Measurements from ENCODE around the gene CAP2. TPM values are rescaled to one million over a fixed set of nuclear protein-coding genes. Genes with fewer than 3 reads are reported as not detected.

CAP2 gene
- total RNA-seq, 4 donors from 2014 or later = 4.8 to 10.1 (median 7.8) TPM

DNA sequence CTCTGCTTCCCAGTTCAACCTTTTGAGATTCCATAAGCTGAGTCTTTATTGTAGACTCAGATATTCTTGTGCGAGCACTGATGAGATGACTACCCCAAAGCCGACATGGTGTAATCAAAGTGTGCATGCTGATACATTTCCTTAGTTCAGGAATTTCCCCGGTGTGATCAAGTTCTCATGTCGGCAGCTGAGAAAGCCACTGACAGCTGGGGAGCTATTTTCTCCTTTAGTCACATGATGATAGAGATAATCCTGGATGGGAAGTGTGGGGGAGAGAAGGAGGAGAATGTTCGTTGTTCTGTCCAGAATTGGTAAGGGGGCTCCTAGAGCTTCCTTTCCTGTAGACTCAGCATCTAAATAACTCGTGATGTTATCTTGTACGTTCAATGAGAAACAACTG, 7.7 kb upstream of the CAP2 start:
- Histone ChIP-seq H3K4me3 (no peak overlapping the region), H3K27ac (no peak overlapping the region), H3K27me3 (no peaks in the 10 kb centered on the region), H3K9me3 (no peaks in the 10 kb centered on the region), H3K4me1 (no peaks in the 10 kb centered on the region), H3K36me3 (no peaks in the 10 kb centered on the region)
- in situ Hi-C loops (cut with MboI; ENCODE audit: low pct_ligation_motif_present in 1 of 4, low pct_unique_long_range_greater_than_20kb in 1 of 4, low sequenced_read_pairs in 3 of 4) = no loop called here
- no peak for DNase-seq
- WGBS, 2 donors (ENCODE audit: low coverage in 1 of 2) = 73 to 90% methylated on average over 5 to 7 of the region's 7 CpGs
- TF ChIP-seq, protein P1, sequence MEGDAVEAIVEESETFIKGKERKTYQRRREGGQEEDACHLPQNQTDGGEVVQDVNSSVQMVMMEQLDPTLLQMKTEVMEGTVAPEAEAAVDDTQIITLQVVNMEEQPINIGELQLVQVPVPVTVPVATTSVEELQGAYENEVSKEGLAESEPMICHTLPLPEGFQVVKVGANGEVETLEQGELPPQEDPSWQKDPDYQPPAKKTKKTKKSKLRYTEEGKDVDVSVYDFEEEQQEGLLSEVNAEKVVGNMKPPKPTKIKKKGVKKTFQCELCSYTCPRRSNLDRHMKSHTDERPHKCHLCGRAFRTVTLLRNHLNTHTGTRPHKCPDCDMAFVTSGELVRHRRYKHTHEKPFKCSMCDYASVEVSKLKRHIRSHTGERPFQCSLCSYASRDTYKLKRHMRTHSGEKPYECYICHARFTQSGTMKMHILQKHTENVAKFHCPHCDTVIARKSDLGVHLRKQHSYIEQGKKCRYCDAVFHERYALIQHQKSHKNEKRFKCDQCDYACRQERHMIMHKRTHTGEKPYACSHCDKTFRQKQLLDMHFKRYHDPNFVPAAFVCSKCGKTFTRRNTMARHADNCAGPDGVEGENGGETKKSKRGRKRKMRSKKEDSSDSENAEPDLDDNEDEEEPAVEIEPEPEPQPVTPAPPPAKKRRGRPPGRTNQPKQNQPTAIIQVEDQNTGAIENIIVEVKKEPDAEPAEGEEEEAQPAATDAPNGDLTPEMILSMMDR (IDR thresholded peaks at IDR 0.05) = no peak
- TF ChIP-seq EP300 (IDR thresholded peaks at IDR 0.05; ENCODE audit: low read depth) (no peak), POLR2A (IDR thresholded peaks at IDR 0.05) (no peak), POLR2AphosphoS5 (IDR thresholded peaks at IDR 0.05) (no peak)
- intact Hi-C loops (cut with DNase I; ENCODE audit: low total_unique reads) = no loop called here

DNA sequence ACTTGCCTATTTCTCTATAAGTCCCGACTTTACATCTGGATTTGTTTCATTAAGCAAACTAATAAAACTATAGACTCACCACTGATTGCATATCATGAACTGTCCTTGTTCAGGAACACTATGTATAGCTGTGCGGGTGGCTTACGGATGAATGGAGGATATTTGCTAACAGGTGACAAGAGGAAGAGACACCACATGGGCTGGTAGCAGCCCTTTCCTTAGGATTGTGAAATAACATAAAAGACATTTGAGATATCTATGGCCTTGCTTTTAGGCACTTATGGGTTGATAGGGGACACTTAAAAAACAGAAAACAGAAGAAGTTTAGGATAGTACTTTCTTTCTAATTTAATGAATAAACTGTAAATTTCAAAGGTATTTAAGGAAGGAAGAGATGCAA, 5.0 kb upstream of the CAP2 start:
- Histone ChIP-seq H3K9me3 (no peaks in the 10 kb centered on the region), H3K27me3 (peaks cover 6% of the 10 kb centered on the region), H3K36me3 (no peaks in the 10 kb centered on the region), H3K4me3 (no peak overlapping the region), H3K27ac (no peak overlapping the region), H3K4me1 (peaks cover 0 to 9% (median 0%) of the 10 kb centered on the region in 4 donors)
- intact Hi-C loops (cut with DNase I; ENCODE audit: low total_unique reads) (no loop called here), in situ Hi-C loops (cut with MboI; ENCODE audit: low pct_ligation_motif_present in 1 of 4, low pct_unique_long_range_greater_than_20kb in 1 of 4, low sequenced_read_pairs in 3 of 4) (no loop called here)
- no peak for DNase-seq
- TF ChIP-seq, protein P1 (IDR thresholded peaks at IDR 0.05) = no peak
- no peak for TF ChIP-seq POLR2AphosphoS5 (IDR thresholded peaks at IDR 0.05)
- TF ChIP-seq POLR2A (IDR thresholded peaks at IDR 0.05) = no peak
- TF ChIP-seq EP300 (IDR thresholded peaks at IDR 0.05; ENCODE audit: low read depth) = no peak
- 62% methylated on average over 3 of the region's 3 CpGs; no CpG with 5 or more reads in 1 of the 2 donors for WGBS, 2 donors (ENCODE audit: low coverage in 1 of 2)

DNA sequence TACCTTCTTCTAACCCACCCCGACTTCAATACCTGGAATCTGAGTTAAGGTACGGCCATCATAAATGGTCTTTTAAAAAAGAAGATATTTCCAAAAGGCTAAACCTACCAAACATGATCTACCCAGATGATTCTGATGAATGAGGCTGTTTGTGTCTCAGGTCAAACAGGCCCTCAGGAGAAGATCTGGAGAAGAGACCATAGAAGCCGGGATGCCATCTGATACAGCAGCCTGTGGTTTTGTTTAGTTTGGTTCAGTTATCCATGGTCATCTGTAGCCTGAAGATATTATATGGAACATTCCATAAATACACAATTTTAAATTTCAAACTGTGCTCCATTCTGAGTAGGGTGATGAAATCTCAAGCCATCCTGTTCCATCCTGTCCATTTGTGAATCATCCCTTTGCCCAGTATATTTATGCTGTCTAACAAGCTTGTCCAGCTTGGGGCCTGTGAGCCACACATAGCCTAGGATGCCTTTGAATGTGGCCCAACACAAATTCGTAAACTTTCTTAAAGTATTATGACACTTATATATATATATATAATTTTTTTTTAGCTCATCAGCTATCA, 4.0 kb upstream of the CAP2 start:
- TF ChIP-seq POLR2A (IDR thresholded peaks at IDR 0.05) (no peak), POLR2AphosphoS5 (IDR thresholded peaks at IDR 0.05) (no peak), EP300 (IDR thresholded peaks at IDR 0.05; ENCODE audit: low read depth) (no peak)
- TF ChIP-seq, protein P1 (IDR thresholded peaks at IDR 0.05) = no peak
- intact Hi-C loops (cut with DNase I; ENCODE audit: low total_unique reads) (no loop called here), in situ Hi-C loops (cut with MboI; ENCODE audit: low pct_ligation_motif_present in 1 of 4, low pct_unique_long_range_greater_than_20kb in 1 of 4, low sequenced_read_pairs in 3 of 4) (no loop called here)
- Histone ChIP-seq H3K27me3 (peaks cover 6% of the 10 kb centered on the region), H3K27ac (no peak overlapping the region), H3K36me3 (no peaks in the 10 kb centered on the region), H3K9me3 (no peaks in the 10 kb centered on the region), H3K4me3 (no peak overlapping the region), H3K4me1 (peaks cover 0 to 12% (median 1%) of the 10 kb centered on the region in 4 donors)
- 89 to 94% methylated on average over 4 of the region's 4 CpGs for WGBS, 2 donors (ENCODE audit: low coverage in 1 of 2)
- no peak for DNase-seq

DNA sequence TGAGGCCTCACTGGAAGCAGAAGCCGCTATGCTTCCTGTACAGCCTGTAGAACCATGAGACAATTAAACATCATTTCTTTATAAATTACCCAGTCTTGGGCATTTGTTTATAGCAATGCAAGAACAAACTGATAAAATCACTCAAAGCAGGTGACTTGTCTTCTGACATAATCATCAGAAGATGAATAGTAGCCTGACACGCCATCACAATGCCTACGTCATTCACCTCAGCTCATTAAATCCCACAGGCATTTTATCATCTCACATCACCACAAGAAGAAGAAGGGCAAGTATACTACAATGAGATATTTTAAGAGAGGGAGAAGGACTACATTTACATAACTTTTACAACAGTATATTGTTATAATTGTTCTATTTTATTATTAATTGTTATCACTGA, 3.1 kb upstream of the CAP2 start:
- peaks cover 6% of the 10 kb centered on the region for H3K27me3 ChIP-seq
- in situ Hi-C loops (cut with MboI; ENCODE audit: low pct_ligation_motif_present in 1 of 4, low pct_unique_long_range_greater_than_20kb in 1 of 4, low sequenced_read_pairs in 3 of 4) = no loop called here
- no peak overlapping the region for H3K4me3 ChIP-seq
- 77 to 92% methylated on average over 2 to 3 of the region's 3 CpGs for WGBS, 2 donors (ENCODE audit: low coverage in 1 of 2)
- H3K9me3 ChIP-seq = no peaks in the 10 kb centered on the region
- no peak overlapping the region for H3K27ac ChIP-seq
- H3K36me3 ChIP-seq = no peaks in the 10 kb centered on the region
- TF ChIP-seq POLR2A (IDR thresholded peaks at IDR 0.05) = no peak
- TF ChIP-seq POLR2AphosphoS5 (IDR thresholded peaks at IDR 0.05) = no peak
- TF ChIP-seq, protein P1 (IDR thresholded peaks at IDR 0.05) = no peak
- TF ChIP-seq EP300 (IDR thresholded peaks at IDR 0.05; ENCODE audit: low read depth) = no peak
- peaks cover 0 to 21% (median 5%) of the 10 kb centered on the region in 4 donors for H3K4me1 ChIP-seq
- intact Hi-C loops (cut with DNase I; ENCODE audit: low total_unique reads) = no loop called here
- no peak for DNase-seq

All from transverse colon (tissue), 4 donors.